ENCODE results near the gene DHX16. TPM values are rescaled to one million over a fixed set of nuclear protein-coding genes. Genes with fewer than 3 reads are reported as not detected.

The DHX16 gene
- total RNA-seq, 2 experiments from 2014 or later, result 15.9 to 16.1 TPM

DNA sequence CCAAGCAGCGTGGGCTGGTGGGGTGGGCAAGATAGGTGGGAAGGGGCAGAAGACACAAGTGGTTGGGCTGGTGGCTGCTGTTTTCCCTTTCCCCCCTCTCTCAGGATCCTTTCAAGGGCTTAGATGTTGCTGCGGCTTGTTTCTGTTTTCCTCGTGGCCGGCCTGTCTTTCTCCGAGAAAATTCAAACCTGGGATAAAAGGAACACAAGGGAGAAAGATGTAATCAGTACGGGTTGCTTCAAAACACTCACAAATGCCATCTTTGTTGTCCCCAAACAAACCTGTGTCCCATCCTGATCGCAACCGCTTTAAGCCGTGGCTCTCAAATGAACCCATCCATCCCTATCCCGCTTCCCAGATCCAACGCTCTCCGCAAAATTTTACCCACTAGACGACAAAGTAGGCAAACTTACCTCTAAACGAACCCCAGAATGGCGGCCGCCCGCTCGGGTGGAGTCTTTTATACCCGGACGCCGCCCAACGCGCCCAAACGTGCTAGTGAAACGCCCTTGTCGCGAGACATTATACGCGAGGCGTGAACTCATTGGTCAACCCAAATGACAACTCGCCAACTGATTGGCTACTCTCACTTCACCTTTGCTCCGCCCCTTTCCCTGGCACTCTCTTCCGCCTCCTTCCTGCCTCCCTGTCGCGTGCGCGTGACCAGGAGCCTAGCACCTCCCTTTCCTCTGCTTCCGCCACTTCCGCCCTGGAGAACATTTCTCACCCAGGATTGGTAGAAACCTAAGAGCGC, 55.8 kb downstream of the DHX16 start, which contains the start of gene PPP1R10:
Gene PPP1R10, minus strand, starts transcription at position 433 of the 754 bp plus-strand sequence. CDS start 7,299 bp downstream, outside the sequence.
- Mint-ChIP-seq H3K4me1 (ENCODE audit: low read depth) (peaks cover 32% of the 10 kb centered on the region), H3K27ac (peak within 1 kb of the TSS; percentile 99), H3K9me3 (no peaks in the 10 kb centered on the region), H3K36me3 (ENCODE audit: low read depth) (peaks cover 64% of the 10 kb centered on the region), H3K27me3 (peaks cover 5% of the 10 kb centered on the region), H3K4me3 (peak within 1 kb of the TSS; percentile 100)
- ChIA-PET POLR2A (interaction anchor here (0.6 to 2.4 kb wide), 40 partner anchors 9 to 1035 kb away, joined by 3 to 31 read pairs (median 5); partner anchors contain the start of genes ABCF1, ATAT1, BAG6 and C6orf136), CTCF (interaction anchor here (1.4 to 2.2 kb wide), 5 partner anchors 20 to 135 kb away, joined by 4 to 12 read pairs (median 6); no protein-coding TSS in a partner anchor)
- H3K27ac ChIP-seq (ENCODE audit: low read depth in 1 of 2, low read length in 2 of 2), result peak within 1 kb of the TSS; percentile 94 to 98
- peaks cover 34% of the 10 kb centered on the region for H3K4me1 ChIP-seq (ENCODE audit: insufficient read depth, low read length)
- ATAC-seq (ENCODE audit: poor library complexity), result peak; percentile 70
- TF ChIP-seq CTCF (IDR thresholded peaks at IDR 0.05), result no peak
- H3K9me3 ChIP-seq (ENCODE audit: control insufficient read depth in 1 of 2, insufficient read depth in 1 of 2, low read length in 2 of 2), result no peaks in the 10 kb centered on the region
- peak within 1 kb of the TSS; percentile 76 for H3K4me3 ChIP-seq (ENCODE audit: low read length)
- H3K27me3 ChIP-seq (ENCODE audit: control insufficient read depth in 1 of 2, insufficient read depth in 2 of 2, low read length in 2 of 2), result no peaks in the 10 kb centered on the region
- DNase-seq, result peak; percentile 93 to 100 (median 98)
- H3K36me3 ChIP-seq (ENCODE audit: insufficient read depth, low read length), result peaks cover 41% of the 10 kb centered on the region
- intact Hi-C loops (cut with DNase I, micrococcal nuclease), result loop anchor here (1.0 to 5.0 kb wide), 6 partner anchors 29 to 128 kb away; partner anchors contain the start of genes ABCF1 (in 1 of the 2), DHX16 (in 1 of the 2), GNL1 (in 1 of the 2) and HLA-E (in 1 of the 2)

GRCh38 chr6:30615958-30616810, 56.6 kb downstream of the DHX16 start:
- Mint-ChIP-seq H3K36me3 (ENCODE audit: low read depth) (peaks cover 60% of the 10 kb centered on the region), H3K27me3 (peaks cover 5% of the 10 kb centered on the region), H3K9me3 (no peaks in the 10 kb centered on the region), H3K27ac (peak overlapping the region; percentile 99), H3K4me1 (ENCODE audit: low read depth) (peaks cover 40% of the 10 kb centered on the region), H3K4me3 (peak overlapping the region; percentile 100)
- intact Hi-C loops (cut with DNase I, micrococcal nuclease), result loop anchor here in 1 of 2 experiments (1.0 to 5.0 kb wide), 4 partner anchors 45 to 127 kb away; partner anchors contain the start of genes ABCF1, DHX16, GNL1 and HLA-E
- ATAC-seq (ENCODE audit: poor library complexity) (peak; percentile 7), DNase-seq (peak; percentile 21 to 77 (median 47))
- ChIA-PET CTCF (interaction anchor here (0.8 to 4.2 kb wide), 9 partner anchors 10 to 163 kb away, joined by 3 to 22 read pairs (median 7); partner anchors contain the start of genes ATAT1 and MDC1), POLR2A (interaction anchor here (0.6 to 4.8 kb wide), 48 partner anchors 8 to 1576 kb away, joined by 3 to 135 read pairs (median 7); partner anchors contain the start of genes ABCF1, ATAT1, C6orf136 and DDX39B)
- Histone ChIP-seq H3K4me1 (ENCODE audit: insufficient read depth, low read length) (peaks cover 39% of the 10 kb centered on the region), H3K27me3 (ENCODE audit: control insufficient read depth in 1 of 2, insufficient read depth in 2 of 2, low read length in 2 of 2) (no peaks in the 10 kb centered on the region), H3K36me3 (ENCODE audit: insufficient read depth, low read length) (peaks cover 42% of the 10 kb centered on the region), H3K27ac (ENCODE audit: low read depth in 1 of 2, low read length in 2 of 2) (peak overlapping the region; percentile 92 to 98), H3K9me3 (ENCODE audit: control insufficient read depth in 1 of 2, insufficient read depth in 1 of 2, low read length in 2 of 2) (no peaks in the 10 kb centered on the region), H3K4me3 (ENCODE audit: low read length) (peak overlapping the region; percentile 76)
- no peak for TF ChIP-seq CTCF (IDR thresholded peaks at IDR 0.05)
